Measurements from ENCODE around the gene TBC1D25.
A peak's percentile ranks its signal among the peaks of the same experiment; 100 is the strongest.

Gene TBC1D25

DNA sequence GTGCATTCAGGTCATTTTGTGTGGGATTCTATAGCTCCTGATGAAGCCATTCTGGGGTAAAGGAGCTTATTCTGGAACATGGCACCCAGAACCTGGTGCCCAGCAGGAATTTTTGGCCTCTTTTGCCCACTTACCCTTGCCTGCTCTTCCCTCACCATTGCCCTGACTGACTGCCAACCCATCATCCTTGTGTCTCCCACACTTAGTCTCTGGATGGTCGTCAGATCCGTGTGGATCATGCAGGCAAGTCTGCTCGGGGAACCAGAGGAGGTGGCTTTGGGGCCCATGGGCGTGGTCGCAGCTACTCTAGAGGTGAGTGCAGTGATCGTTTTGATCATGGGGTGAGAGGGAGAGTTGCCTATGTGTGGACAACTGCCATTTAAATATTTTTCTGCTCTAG is 36.6 kb downstream of the TBC1D25 start:
- Histone ChIP-seq H3K27ac (ENCODE audit: low read depth, low read length) (no peak overlapping the region), H2BK120ac (ENCODE audit: insufficient read depth, low read length, poor library complexity) (no peak overlapping the region), H3K9ac (ENCODE audit: low read length) (no peak overlapping the region), H3K4ac (ENCODE audit: low read depth, low read length) (no peak overlapping the region), H3K14ac (ENCODE audit: low read length) (no peak overlapping the region), H3K79me1 (ENCODE audit: low read length) (peaks cover 12% of the 10 kb centered on the region), H2BK5ac (ENCODE audit: low read depth, low read length, poor library complexity) (no peak overlapping the region), H3K36me3 (ENCODE audit: control insufficient read depth in 1 of 2, insufficient read depth in 2 of 2, low read length in 2 of 2) (peaks cover 17 to 31% of the 10 kb centered on the region in 2 experiments), H4K8ac (ENCODE audit: low read depth, low read length) (no peak overlapping the region), H3K23ac (ENCODE audit: low read length) (no peak overlapping the region), H4K12ac (ENCODE audit: low read depth, low read length) (no peak overlapping the region), H3K27me3 (ENCODE audit: insufficient read depth, low read length) (no peaks in the 10 kb centered on the region), H3K18ac (ENCODE audit: low read length) (no peak overlapping the region), H2AFZ (ENCODE audit: insufficient read depth, low read length, poor library complexity) (no peak overlapping the region), H4K91ac (ENCODE audit: low read depth, low read length) (no peak overlapping the region), H3K4me3 (ENCODE audit: low read depth, low read length) (no peak overlapping the region), H3K9me3 (ENCODE audit: insufficient read depth, low read depth, low read length) (no peaks in the 10 kb centered on the region), H2AK5ac (ENCODE audit: low read length) (no peak overlapping the region), H3K4me1 (ENCODE audit: control insufficient read depth in 1 of 2, insufficient read depth in 2 of 2, low read length in 2 of 2) (peaks cover 10 to 12% of the 10 kb centered on the region in 2 experiments), H3K4me2 (ENCODE audit: low read length) (peak overlapping the region; percentile 71), H3K79me2 (ENCODE audit: control insufficient read depth, insufficient read depth, low read length, poor library complexity) (peaks cover 10% of the 10 kb centered on the region), H2BK12ac (ENCODE audit: low read length) (no peak overlapping the region)
- no peak for DNase-seq
- no CpG with 5 or more reads among the region's 6 CpGs for WGBS (ENCODE audit: extremely low coverage, insufficient coverage, insufficient read length)

- no CpG with 5 or more reads among the region's 2 CpGs for WGBS (ENCODE audit: extremely low coverage, insufficient coverage, insufficient read length)
- DNase-seq, result peak; percentile 77 to 78
- H4K91ac ChIP-seq (ENCODE audit: low read depth, low read length), result no peak overlapping the region
Measured at GRCh38 chrX:48578661-48579128, 39.2 kb downstream of the TBC1D25 start.

GRCh38 chrX:48579259-48579658 is 39.7 kb downstream of the TBC1D25 start:
- Histone ChIP-seq H3K4ac (ENCODE audit: low read depth, low read length) (no peak overlapping the region), H2AFZ (ENCODE audit: insufficient read depth, low read length, poor library complexity) (no peak overlapping the region), H3K36me3 (ENCODE audit: control insufficient read depth in 1 of 2, insufficient read depth in 2 of 2, low read length in 2 of 2) (peaks cover 17 to 31% of the 10 kb centered on the region in 2 experiments), H3K4me2 (ENCODE audit: low read length) (peak overlapping the region; percentile 19), H3K79me1 (ENCODE audit: low read length) (peaks cover 9% of the 10 kb centered on the region), H4K12ac (ENCODE audit: low read depth, low read length) (no peak overlapping the region), H3K23ac (ENCODE audit: low read length) (no peak overlapping the region), H2BK12ac (ENCODE audit: low read length) (no peak overlapping the region), H3K14ac (ENCODE audit: low read length) (no peak overlapping the region), H2BK120ac (ENCODE audit: insufficient read depth, low read length, poor library complexity) (no peak overlapping the region), H3K27me3 (ENCODE audit: insufficient read depth, low read length) (no peaks in the 10 kb centered on the region), H3K9ac (ENCODE audit: low read length) (no peak overlapping the region), H2BK5ac (ENCODE audit: low read depth, low read length, poor library complexity) (no peak overlapping the region), H3K27ac (ENCODE audit: low read depth, low read length) (no peak overlapping the region), H4K8ac (ENCODE audit: low read depth, low read length) (no peak overlapping the region), H3K18ac (ENCODE audit: low read length) (no peak overlapping the region), H3K79me2 (ENCODE audit: control insufficient read depth, insufficient read depth, low read length, poor library complexity) (peaks cover 10% of the 10 kb centered on the region), H3K4me3 (ENCODE audit: low read depth, low read length) (peak overlapping the region; percentile 40), H4K91ac (ENCODE audit: low read depth, low read length) (no peak overlapping the region), H3K4me1 (ENCODE audit: control insufficient read depth in 1 of 2, insufficient read depth in 2 of 2, low read length in 2 of 2) (peaks cover 10 to 14% of the 10 kb centered on the region in 2 experiments), H2AK5ac (ENCODE audit: low read length) (no peak overlapping the region), H3K9me3 (ENCODE audit: insufficient read depth, low read depth, low read length) (no peaks in the 10 kb centered on the region)
- WGBS (ENCODE audit: extremely low coverage, insufficient coverage, insufficient read length), result no CpG with 5 or more reads among the region's 3 CpGs
- no peak for DNase-seq

More at GRCh38 chrX:48578661-48579128, 39.2 kb downstream of the TBC1D25 start:
- no peak overlapping the region for H3K14ac ChIP-seq (ENCODE audit: low read length)
- no peaks in the 10 kb centered on the region for H3K9me3 ChIP-seq (ENCODE audit: insufficient read depth, low read depth, low read length)
- no peak overlapping the region for H3K4me3 ChIP-seq (ENCODE audit: low read depth, low read length)
- no peak overlapping the region for H3K18ac ChIP-seq (ENCODE audit: low read length)
- H3K36me3 ChIP-seq (ENCODE audit: control insufficient read depth in 1 of 2, insufficient read depth in 2 of 2, low read length in 2 of 2), result peaks cover 17 to 31% of the 10 kb centered on the region in 2 experiments
- H3K4ac ChIP-seq (ENCODE audit: low read depth, low read length), result no peak overlapping the region
- no peaks in the 10 kb centered on the region for H3K27me3 ChIP-seq (ENCODE audit: insufficient read depth, low read length)
- H3K4me2 ChIP-seq (ENCODE audit: low read length), result no peak overlapping the region
- no peak overlapping the region for H2AFZ ChIP-seq (ENCODE audit: insufficient read depth, low read length, poor library complexity)
- peaks cover 10% of the 10 kb centered on the region for H3K79me2 ChIP-seq (ENCODE audit: control insufficient read depth, insufficient read depth, low read length, poor library complexity)
- no peak overlapping the region for H2BK120ac ChIP-seq (ENCODE audit: insufficient read depth, low read length, poor library complexity)
- no peak overlapping the region for H2BK12ac ChIP-seq (ENCODE audit: low read length)
- H3K4me1 ChIP-seq (ENCODE audit: control insufficient read depth in 1 of 2, insufficient read depth in 2 of 2, low read length in 2 of 2), result peaks cover 10 to 14% of the 10 kb centered on the region in 2 experiments
- no peak overlapping the region for H4K12ac ChIP-seq (ENCODE audit: low read depth, low read length)
- H3K27ac ChIP-seq (ENCODE audit: low read depth, low read length), result no peak overlapping the region
- no peak overlapping the region for H4K8ac ChIP-seq (ENCODE audit: low read depth, low read length)
- H2AK5ac ChIP-seq (ENCODE audit: low read length), result no peak overlapping the region
- no peak overlapping the region for H3K23ac ChIP-seq (ENCODE audit: low read length)
- no peak overlapping the region for H2BK5ac ChIP-seq (ENCODE audit: low read depth, low read length, poor library complexity)
- peaks cover 12% of the 10 kb centered on the region for H3K79me1 ChIP-seq (ENCODE audit: low read length)
- H3K9ac ChIP-seq (ENCODE audit: low read length), result no peak overlapping the region

GRCh38 chrX:48580662-48581061 is 41.1 kb downstream of the TBC1D25 start:
- H3K27ac ChIP-seq (ENCODE audit: low read depth, low read length), result no peak overlapping the region
- peak; percentile 74 to 75 for DNase-seq
- H4K8ac ChIP-seq (ENCODE audit: low read depth, low read length), result no peak overlapping the region
- H3K79me1 ChIP-seq (ENCODE audit: low read length), result peaks cover under 1% of the 10 kb centered on the region
- H3K27me3 ChIP-seq (ENCODE audit: insufficient read depth, low read length), result no peaks in the 10 kb centered on the region
- H3K4me2 ChIP-seq (ENCODE audit: low read length), result no peak overlapping the region
- no peak overlapping the region for H2BK120ac ChIP-seq (ENCODE audit: insufficient read depth, low read length, poor library complexity)
- no peak overlapping the region for H4K12ac ChIP-seq (ENCODE audit: low read depth, low read length)
- no peaks in the 10 kb centered on the region for H3K9me3 ChIP-seq (ENCODE audit: insufficient read depth, low read depth, low read length)
- H3K9ac ChIP-seq (ENCODE audit: low read length), result no peak overlapping the region
- H2AK5ac ChIP-seq (ENCODE audit: low read length), result no peak overlapping the region
- peaks cover 13 to 25% of the 10 kb centered on the region in 2 experiments for H3K36me3 ChIP-seq (ENCODE audit: control insufficient read depth in 1 of 2, insufficient read depth in 2 of 2, low read length in 2 of 2)
- no peak overlapping the region for H4K91ac ChIP-seq (ENCODE audit: low read depth, low read length)
- no peak overlapping the region for H3K4ac ChIP-seq (ENCODE audit: low read depth, low read length)
- no peak overlapping the region for H2AFZ ChIP-seq (ENCODE audit: insufficient read depth, low read length, poor library complexity)
- H3K18ac ChIP-seq (ENCODE audit: low read length), result no peak overlapping the region
- peaks cover under 1% of the 10 kb centered on the region for H3K79me2 ChIP-seq (ENCODE audit: control insufficient read depth, insufficient read depth, low read length, poor library complexity)
- H3K14ac ChIP-seq (ENCODE audit: low read length), result no peak overlapping the region
- H3K4me1 ChIP-seq (ENCODE audit: control insufficient read depth in 1 of 2, insufficient read depth in 2 of 2, low read length in 2 of 2), result peaks cover 6 to 13% of the 10 kb centered on the region in 2 experiments
- WGBS (ENCODE audit: extremely low coverage, insufficient coverage, insufficient read length), result no CpG with 5 or more reads among the region's 1 CpG
- no peak overlapping the region for H2BK5ac ChIP-seq (ENCODE audit: low read depth, low read length, poor library complexity)
- H3K23ac ChIP-seq (ENCODE audit: low read length), result no peak overlapping the region
- no peak overlapping the region for H3K4me3 ChIP-seq (ENCODE audit: low read depth, low read length)
- no peak overlapping the region for H2BK12ac ChIP-seq (ENCODE audit: low read length)
